ENCODE results near the gene SOAT1. TPM values are rescaled to one million over a fixed set of nuclear protein-coding genes. Genes with fewer than 3 reads are reported as not detected.

SOAT1 gene
- total RNA-seq, 1 experiment from 2014 or later, result 33.9 TPM

DNA sequence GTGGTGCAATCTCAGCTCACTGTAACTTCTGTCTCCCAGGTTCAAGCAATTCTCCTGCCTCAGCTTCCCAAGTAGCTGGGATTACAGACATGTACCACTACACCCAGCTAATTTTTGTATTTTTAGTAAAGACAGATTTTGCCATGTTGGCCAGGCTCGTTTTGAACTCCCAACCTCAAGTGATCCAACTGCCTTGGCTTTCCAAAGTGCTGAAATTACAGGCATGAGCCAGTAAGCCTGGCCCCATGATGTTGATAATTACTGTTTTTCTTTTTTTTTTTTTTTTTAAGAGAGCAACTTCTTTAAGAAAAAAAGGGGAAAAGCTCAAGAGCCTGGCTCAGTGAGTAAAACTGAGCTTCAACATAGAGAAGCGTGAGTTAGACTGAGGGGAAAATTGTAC lies 9.6 kb upstream of the SOAT1 start:
- H3K9ac ChIP-seq (ENCODE audit: low read length), result no peak overlapping the region
- H3K4me3 ChIP-seq (replicated peaks in 1 of 2; ENCODE audit: low read depth in 1 of 2, low read length in 2 of 2), result no peak overlapping the region
- H3K79me2 ChIP-seq (ENCODE audit: insufficient read depth, low read length), result no peaks in the 10 kb centered on the region
- H3K27me3 ChIP-seq (ENCODE audit: insufficient read depth, low read length), result no peaks in the 10 kb centered on the region
- no peak for DNase-seq (ENCODE audit: low read depth, low spot score)
- no TSS peak for BruUV-seq (replicated peaks)
- TF ChIP-seq EGR1 (IDR thresholded peaks at IDR 0.05; ENCODE audit: low read depth), result no peak
- no peak for TF ChIP-seq ELF1 (IDR thresholded peaks at IDR 0.05; ENCODE audit: borderline replicate concordance, low read depth)
- TF ChIP-seq TCF7L2 (IDR thresholded peaks at IDR 0.05; ENCODE audit: borderline replicate concordance, extremely low read depth, insufficient read depth, insufficient read length), result no peak
- TF ChIP-seq CEBPB (IDR thresholded peaks at IDR 0.05; ENCODE audit: low read depth), result no peak
- TF ChIP-seq EZH2phosphoT487 (IDR thresholded peaks at IDR 0.05; ENCODE audit: borderline replicate concordance), result no peak
- TF ChIP-seq YY1 (IDR thresholded peaks at IDR 0.05; ENCODE audit: extremely low read depth, insufficient replicate concordance, low read depth, low read length), result no peak
- TF ChIP-seq, protein P1, sequence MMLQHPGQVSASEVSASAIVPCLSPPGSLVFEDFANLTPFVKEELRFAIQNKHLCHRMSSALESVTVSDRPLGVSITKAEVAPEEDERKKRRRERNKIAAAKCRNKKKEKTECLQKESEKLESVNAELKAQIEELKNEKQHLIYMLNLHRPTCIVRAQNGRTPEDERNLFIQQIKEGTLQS (IDR thresholded peaks at IDR 0.05), result no peak
- no peak for TF ChIP-seq SIN3A (IDR thresholded peaks at IDR 0.05; ENCODE audit: low read depth)
- TF ChIP-seq CBX3 (IDR thresholded peaks at IDR 0.05; ENCODE audit: low read depth), result no peak
- TF ChIP-seq, protein P2, sequence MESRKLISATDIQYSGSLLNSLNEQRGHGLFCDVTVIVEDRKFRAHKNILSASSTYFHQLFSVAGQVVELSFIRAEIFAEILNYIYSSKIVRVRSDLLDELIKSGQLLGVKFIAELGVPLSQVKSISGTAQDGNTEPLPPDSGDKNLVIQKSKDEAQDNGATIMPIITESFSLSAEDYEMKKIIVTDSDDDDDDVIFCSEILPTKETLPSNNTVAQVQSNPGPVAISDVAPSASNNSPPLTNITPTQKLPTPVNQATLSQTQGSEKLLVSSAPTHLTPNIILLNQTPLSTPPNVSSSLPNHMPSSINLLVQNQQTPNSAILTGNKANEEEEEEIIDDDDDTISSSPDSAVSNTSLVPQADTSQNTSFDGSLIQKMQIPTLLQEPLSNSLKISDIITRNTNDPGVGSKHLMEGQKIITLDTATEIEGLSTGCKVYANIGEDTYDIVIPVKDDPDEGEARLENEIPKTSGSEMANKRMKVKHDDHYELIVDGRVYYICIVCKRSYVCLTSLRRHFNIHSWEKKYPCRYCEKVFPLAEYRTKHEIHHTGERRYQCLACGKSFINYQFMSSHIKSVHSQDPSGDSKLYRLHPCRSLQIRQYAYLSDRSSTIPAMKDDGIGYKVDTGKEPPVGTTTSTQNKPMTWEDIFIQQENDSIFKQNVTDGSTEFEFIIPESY (IDR thresholded peaks at IDR 0.05; ENCODE audit: extremely low read depth, insufficient replicate concordance, low read length), result no peak
- TF ChIP-seq, protein P3, sequence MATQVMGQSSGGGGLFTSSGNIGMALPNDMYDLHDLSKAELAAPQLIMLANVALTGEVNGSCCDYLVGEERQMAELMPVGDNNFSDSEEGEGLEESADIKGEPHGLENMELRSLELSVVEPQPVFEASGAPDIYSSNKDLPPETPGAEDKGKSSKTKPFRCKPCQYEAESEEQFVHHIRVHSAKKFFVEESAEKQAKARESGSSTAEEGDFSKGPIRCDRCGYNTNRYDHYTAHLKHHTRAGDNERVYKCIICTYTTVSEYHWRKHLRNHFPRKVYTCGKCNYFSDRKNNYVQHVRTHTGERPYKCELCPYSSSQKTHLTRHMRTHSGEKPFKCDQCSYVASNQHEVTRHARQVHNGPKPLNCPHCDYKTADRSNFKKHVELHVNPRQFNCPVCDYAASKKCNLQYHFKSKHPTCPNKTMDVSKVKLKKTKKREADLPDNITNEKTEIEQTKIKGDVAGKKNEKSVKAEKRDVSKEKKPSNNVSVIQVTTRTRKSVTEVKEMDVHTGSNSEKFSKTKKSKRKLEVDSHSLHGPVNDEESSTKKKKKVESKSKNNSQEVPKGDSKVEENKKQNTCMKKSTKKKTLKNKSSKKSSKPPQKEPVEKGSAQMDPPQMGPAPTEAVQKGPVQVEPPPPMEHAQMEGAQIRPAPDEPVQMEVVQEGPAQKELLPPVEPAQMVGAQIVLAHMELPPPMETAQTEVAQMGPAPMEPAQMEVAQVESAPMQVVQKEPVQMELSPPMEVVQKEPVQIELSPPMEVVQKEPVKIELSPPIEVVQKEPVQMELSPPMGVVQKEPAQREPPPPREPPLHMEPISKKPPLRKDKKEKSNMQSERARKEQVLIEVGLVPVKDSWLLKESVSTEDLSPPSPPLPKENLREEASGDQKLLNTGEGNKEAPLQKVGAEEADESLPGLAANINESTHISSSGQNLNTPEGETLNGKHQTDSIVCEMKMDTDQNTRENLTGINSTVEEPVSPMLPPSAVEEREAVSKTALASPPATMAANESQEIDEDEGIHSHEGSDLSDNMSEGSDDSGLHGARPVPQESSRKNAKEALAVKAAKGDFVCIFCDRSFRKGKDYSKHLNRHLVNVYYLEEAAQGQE (IDR thresholded peaks at IDR 0.05; ENCODE audit: low read depth), result no peak
- no peak for TF ChIP-seq POLR2A (IDR thresholded peaks at IDR 0.05; ENCODE audit: borderline replicate concordance, extremely low read depth, insufficient read depth, insufficient read length)
- TF ChIP-seq ZNF274 (IDR thresholded peaks at IDR 0.05; ENCODE audit: low read depth, low read length), result no peak
- TF ChIP-seq EZH2 (IDR thresholded peaks at IDR 0.05), result no peak
- TF ChIP-seq, protein P4, sequence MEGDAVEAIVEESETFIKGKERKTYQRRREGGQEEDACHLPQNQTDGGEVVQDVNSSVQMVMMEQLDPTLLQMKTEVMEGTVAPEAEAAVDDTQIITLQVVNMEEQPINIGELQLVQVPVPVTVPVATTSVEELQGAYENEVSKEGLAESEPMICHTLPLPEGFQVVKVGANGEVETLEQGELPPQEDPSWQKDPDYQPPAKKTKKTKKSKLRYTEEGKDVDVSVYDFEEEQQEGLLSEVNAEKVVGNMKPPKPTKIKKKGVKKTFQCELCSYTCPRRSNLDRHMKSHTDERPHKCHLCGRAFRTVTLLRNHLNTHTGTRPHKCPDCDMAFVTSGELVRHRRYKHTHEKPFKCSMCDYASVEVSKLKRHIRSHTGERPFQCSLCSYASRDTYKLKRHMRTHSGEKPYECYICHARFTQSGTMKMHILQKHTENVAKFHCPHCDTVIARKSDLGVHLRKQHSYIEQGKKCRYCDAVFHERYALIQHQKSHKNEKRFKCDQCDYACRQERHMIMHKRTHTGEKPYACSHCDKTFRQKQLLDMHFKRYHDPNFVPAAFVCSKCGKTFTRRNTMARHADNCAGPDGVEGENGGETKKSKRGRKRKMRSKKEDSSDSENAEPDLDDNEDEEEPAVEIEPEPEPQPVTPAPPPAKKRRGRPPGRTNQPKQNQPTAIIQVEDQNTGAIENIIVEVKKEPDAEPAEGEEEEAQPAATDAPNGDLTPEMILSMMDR (IDR thresholded peaks at IDR 0.05 in 2 of 3, conservative IDR thresholded peaks at IDR 0.05 in 1 of 3; ENCODE audit: borderline replicate concordance in 1 of 3, insufficient read depth in 1 of 3, low read depth in 2 of 3, low read length in 2 of 3), result no peak
- no peak for TF ChIP-seq SP1 (IDR thresholded peaks at IDR 0.05; ENCODE audit: low read depth)
- no peak for TF ChIP-seq FOSL1 (IDR thresholded peaks at IDR 0.05; ENCODE audit: low read depth)
- no peak for TF ChIP-seq RAD21 (IDR thresholded peaks at IDR 0.05; ENCODE audit: low read depth)
- TF ChIP-seq POLR2AphosphoS5 (IDR thresholded peaks at IDR 0.05; ENCODE audit: low read depth, low read length), result no peak
- TF ChIP-seq SRF (IDR thresholded peaks at IDR 0.05; ENCODE audit: low read depth), result no peak
- RAD21 ChIA-PET (ENCODE audit: low non-redundant PET in 1 of 2, low total read pairs in 2 of 2, uncharacterized antibody in 2 of 2, unreplicated experiment in 2 of 2), result no interaction called here
- no peaks in the 10 kb centered on the region for H3K4me1 ChIP-seq (ENCODE audit: control insufficient read depth in 1 of 2, insufficient read depth in 2 of 2, low read length in 2 of 2)
- H3K27ac ChIP-seq (ENCODE audit: low read depth, low read length), result no peak overlapping the region
- ATAC-seq, result no peak
- CTCF ChIA-PET, result no interaction called here
- intact Hi-C loops (cut with micrococcal nuclease), result no loop called here
- no peaks in the 10 kb centered on the region for H3K36me3 ChIP-seq (ENCODE audit: control insufficient read depth in 1 of 2, insufficient read depth in 2 of 2, low read length in 2 of 2)
- POLR2A ChIA-PET, result interaction anchor here (1.5 kb wide), 1 partner anchor 10 kb away, joined by 6 read pairs; the partner anchor contains the start of gene SOAT1
- H4K20me1 ChIP-seq (ENCODE audit: insufficient read depth), result no peaks in the 10 kb centered on the region
- peaks cover 0 to 6% of the 10 kb centered on the region in 2 experiments; a peak in 1 of 4 replicates for H3K9me3 ChIP-seq (ENCODE audit: control insufficient read depth in 1 of 2, insufficient read depth in 1 of 2, low read depth in 1 of 2, low read length in 2 of 2)
- no peak overlapping the region for H2AFZ ChIP-seq (ENCODE audit: low read depth, low read length, poor library complexity, severe bottlenecking)
- no peak overlapping the region for H3K4me2 ChIP-seq (ENCODE audit: low read length)
- no peaks in the 10 kb centered on the region for H3K9me2 ChIP-seq (ENCODE audit: insufficient read depth)

All from HCT116 (cell line).